AG09309 (cell line): ENCODE results near the gene SLC30A10.
"Not testable (repeated sequence)": the region's sequence is repeated elsewhere in the genome, so short reads cannot be mapped to it uniquely, and the experiment has no call there.

Experiments
- DNase-seq: peaks from one replicate; pipeline ENCODE4 v3.0.0-alpha.2; 2010; ENCODE audit warnings: low read depth
- H3K4me3 ChIP-seq: 2 replicates; pipeline ENCODE4 v1.5.1; 2011; ENCODE audit warnings: mild to moderate bottlenecking, low read depth, low read length, moderate library complexity; ENCODE audit not compliant: control insufficient read depth
- TF ChIP-seq, protein P1 (sequence below): IDR thresholded peaks from 2 replicates; pipeline ENCODE4 v1.5.1; 2011; ENCODE audit warnings: mild to moderate bottlenecking, low read depth, low read length, inconsistent platforms; ENCODE audit not compliant: insufficient read depth, control insufficient read depth; ENCODE audit errors: missing control alignments

The SLC30A10 gene

DNA sequence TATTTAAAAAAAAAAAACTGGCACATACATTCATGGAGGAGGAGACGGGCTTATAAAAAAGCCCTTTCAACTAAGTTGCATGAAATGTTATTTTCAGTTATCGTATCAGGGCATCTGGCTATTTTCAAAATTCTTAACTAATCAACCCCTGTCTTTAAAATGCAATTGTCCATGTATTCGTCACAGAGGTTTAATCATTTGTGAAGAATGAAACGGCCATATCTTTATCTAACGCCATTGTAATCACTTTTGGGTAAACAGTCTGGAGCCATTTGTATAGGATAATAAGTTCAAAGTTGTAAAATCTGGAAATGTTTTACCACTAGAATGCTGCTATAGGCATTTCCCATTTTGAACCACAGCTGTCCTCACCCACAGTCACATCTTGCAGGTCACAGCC, 30.4 kb downstream of the SLC30A10 start:
- TF ChIP-seq, protein P1, sequence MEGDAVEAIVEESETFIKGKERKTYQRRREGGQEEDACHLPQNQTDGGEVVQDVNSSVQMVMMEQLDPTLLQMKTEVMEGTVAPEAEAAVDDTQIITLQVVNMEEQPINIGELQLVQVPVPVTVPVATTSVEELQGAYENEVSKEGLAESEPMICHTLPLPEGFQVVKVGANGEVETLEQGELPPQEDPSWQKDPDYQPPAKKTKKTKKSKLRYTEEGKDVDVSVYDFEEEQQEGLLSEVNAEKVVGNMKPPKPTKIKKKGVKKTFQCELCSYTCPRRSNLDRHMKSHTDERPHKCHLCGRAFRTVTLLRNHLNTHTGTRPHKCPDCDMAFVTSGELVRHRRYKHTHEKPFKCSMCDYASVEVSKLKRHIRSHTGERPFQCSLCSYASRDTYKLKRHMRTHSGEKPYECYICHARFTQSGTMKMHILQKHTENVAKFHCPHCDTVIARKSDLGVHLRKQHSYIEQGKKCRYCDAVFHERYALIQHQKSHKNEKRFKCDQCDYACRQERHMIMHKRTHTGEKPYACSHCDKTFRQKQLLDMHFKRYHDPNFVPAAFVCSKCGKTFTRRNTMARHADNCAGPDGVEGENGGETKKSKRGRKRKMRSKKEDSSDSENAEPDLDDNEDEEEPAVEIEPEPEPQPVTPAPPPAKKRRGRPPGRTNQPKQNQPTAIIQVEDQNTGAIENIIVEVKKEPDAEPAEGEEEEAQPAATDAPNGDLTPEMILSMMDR: no peak
- no peak for DNase-seq
- no peak overlapping the region for H3K4me3 ChIP-seq

DNA sequence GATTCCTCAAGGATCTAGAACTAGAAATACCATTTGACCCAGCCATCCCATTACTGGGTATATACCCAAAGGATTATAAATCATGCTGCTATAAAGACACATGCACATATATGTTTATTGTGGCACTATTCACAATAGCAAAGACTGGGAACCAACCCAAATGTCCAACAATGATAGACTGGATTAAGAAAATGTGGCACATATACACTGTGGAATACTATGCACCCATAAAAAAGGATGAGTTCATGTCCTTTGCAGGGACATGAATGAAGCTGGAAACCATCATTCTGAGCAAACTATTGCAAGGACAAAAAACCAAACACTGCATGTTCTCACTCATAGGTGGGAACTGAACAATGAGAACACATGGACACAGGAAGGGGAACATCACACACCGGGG, 36.1 kb downstream of the SLC30A10 start:
- not testable (repeated sequence) for DNase-seq, H3K4me3 ChIP-seq

DNA sequence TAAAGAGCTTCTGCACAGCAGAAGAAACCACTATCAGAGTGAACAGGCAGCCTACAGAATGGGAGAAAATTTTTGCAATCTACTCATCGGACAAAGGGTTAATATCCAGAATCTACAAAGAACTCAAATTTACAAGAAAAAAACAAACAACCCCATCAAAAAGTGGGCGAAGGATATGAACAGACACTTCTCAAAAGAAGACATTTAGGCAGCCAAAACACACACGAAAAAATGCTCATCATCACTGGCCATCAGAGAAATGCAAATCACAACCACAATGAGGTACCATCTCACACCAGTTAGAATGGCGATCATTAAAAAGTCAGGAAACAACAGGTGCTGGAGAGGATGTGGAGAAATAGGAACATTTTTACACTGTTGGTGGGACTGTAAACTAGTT, 36.5 kb downstream of the SLC30A10 start:
- not testable (repeated sequence) for DNase-seq, H3K4me3 ChIP-seq

DNA sequence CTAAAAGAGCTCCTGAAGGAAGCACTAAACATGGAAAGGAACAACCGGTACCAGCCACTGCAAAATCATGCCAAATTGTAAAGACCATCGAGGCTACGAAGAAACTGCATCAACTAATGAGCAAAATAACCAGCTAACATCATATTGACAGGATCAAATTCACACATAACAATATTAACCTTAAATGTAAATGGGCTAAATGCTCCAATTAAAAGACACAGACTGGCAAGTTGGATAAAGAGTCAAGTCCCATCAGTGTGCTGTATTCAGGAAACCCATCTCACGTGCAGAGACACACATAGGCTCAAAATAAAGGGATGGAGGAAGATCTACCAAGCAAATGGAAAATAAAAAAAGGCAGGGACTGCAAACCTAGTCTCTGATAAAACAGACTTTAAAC, 39.7 kb downstream of the SLC30A10 start:
- not testable (repeated sequence) for DNase-seq, H3K4me3 ChIP-seq

DNA sequence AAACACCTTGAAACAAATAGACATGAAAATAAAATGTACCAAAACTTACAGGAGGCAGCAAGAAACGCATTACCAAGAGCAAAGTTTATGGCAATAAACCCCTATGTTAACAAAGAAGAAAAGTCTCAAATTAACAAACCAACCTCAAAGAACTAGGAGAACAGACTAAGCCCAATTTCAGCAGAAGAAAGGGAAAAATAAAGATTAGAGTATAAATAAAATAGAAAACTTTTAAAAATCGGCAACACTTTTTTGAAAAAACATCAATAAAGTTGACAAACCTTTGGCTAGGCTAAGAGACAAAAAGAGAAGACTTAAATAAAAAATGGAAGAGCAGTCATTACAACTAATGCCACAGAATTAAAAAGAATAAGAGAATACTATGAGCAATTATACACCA, 42.7 kb downstream of the SLC30A10 start:
- TF ChIP-seq, protein P1: no peak
- no peak overlapping the region for H3K4me3 ChIP-seq
- DNase-seq: no peak

DNA sequence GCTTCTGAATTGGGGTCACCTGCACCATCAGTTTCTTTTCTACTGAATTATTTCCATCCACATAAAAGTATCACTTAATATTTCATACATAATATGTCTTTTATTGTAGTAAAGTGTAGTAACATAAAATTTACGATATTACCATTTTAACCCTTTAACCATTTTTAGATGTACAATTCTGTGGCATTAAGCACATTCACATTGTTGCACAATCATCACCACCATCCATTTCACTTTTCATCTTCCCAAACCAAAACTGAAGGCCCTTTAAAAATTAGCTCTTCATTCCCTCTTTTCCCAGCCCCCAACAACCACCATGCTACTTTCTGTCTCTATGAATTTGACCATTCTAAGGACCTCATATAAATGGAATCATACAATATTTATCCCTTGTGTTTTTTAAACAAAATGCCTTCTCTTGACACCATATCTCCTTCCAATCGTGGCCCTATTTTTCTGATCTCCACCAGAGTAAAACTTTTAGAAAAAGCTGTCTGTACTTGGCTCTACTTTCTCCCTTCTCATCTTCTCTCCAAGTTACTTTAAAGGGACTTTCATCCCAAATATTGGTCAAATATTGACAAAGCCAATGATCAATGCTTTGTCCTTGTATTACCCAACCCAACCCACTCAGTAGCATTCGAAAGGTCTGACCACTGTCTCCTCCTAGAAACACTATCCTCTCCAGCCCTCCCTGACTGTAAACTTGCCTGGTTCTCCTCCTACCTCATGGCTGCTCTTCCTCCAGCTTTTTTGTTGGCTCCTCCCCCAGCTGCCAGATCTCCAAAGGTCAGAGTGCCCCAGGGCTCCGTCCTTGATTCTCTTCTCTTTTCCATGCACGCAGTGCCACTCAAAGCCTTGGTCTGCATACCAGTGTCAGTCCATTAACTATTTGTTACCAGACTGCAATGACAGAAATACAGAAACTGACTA, 44.7 kb downstream of the SLC30A10 start:
- DNase-seq: no peak
- H3K4me3 ChIP-seq: no peak overlapping the region
- TF ChIP-seq, protein P1: no peak

DNA sequence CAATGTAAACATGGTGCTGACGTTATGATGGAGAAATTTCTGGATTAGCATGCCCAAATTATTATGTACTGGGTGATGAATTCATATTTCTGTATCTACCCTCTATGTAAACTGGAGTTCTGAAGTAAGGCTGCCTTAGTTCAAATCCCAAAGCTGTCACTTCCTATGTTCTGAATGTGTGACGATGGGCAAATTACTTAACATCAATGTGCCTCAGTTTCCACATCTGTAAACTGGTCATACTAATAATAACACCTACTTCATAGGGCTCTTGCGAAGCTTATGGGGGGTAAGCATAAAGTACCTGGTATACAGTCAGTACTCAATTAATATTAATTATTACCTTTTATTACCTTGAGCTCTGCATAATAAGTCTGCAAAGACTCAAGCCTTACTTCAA, 45.6 kb downstream of the SLC30A10 start:
- H3K4me3 ChIP-seq: no peak overlapping the region

DNA sequence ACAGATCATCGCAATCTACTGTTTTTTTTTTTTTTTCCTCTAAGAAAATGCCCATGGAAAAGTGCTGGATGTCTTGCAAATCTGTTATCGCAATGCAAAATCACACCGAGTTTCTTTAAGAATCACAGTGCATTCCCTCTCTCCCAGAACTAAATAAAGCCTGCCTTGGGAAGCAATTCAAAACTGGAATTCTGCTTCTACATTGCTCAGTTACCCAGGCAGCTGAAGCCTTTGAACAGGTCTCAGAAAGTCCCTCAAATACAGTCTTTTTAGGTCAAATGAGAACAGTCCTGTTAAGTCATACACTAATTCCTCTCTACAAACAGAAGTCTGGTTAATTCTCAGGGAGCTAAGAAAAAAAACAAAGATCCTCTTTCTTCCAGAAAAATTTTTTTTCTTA, 46.3 kb downstream of the SLC30A10 start:
- no peak overlapping the region for H3K4me3 ChIP-seq
- no peak for DNase-seq
- TF ChIP-seq, protein P1: no peak

More for the DNA sequence above, 45.6 kb downstream of the SLC30A10 start:
- no peak for DNase-seq
- TF ChIP-seq, protein P1: no peak
